GM23338 (cell line): Measurements from ENCODE around the gene TSPO2. TPM values are rescaled to one million over a fixed set of nuclear protein-coding genes. Genes with fewer than 3 reads are reported as not detected.

Experiments
- ATAC-seq: fragments of 200-7000 bp; cut with Tn5 transposase; 3 replicates; pipeline ENCODE4 v1.9.1; 2020
- DNase-seq: peaks from one replicate; pipeline ENCODE4 v3.0.0-alpha.2; 2015; ENCODE audit warnings: low spot score
- H2AFZ ChIP-seq: fragments of 200-600 bp; sonication (generic); 2 replicates; pipeline ENCODE4 v1.8.0; 2016; ENCODE audit warnings: antibody characterized with exemption, mild to moderate bottlenecking, moderate library complexity
- H3F3A ChIP-seq: fragments of 200-600 bp; sonication (generic); replicated peaks from 2 replicates; pipeline ENCODE4 v1.8.0; 2017; ENCODE audit warnings: antibody characterized with exemption, mixed run types, low read depth
- H3K27ac ChIP-seq: fragments of 200-600 bp; sonication (generic); 2 replicates; pipeline ENCODE4 v1.6.1; 2016; ENCODE audit warnings: low read depth
- H3K27me3 ChIP-seq: fragments of 200-600 bp; sonication (generic); 2 replicates; pipeline ENCODE4 v1.8.0; 2016; ENCODE audit warnings: mild to moderate bottlenecking, mixed run types, moderate library complexity; ENCODE audit not compliant: insufficient read depth
- H3K36me3 ChIP-seq: fragments of 200-600 bp; sonication (generic); 2 replicates; pipeline ENCODE4 v1.8.0; 2016; ENCODE audit warnings: mild to moderate bottlenecking; ENCODE audit not compliant: insufficient read depth
- H3K4me1 ChIP-seq: fragments of 200-600 bp; sonication (generic); 2 replicates; pipeline ENCODE4 v1.8.0; 2016; ENCODE audit warnings: mild to moderate bottlenecking, moderate library complexity; ENCODE audit not compliant: insufficient read depth
- H3K4me2 ChIP-seq: fragments of 200-600 bp; sonication (generic); 2 replicates; pipeline ENCODE4 v1.7.1; 2017; ENCODE audit warnings: mixed run types
- H3K4me3 ChIP-seq: fragments of 200-600 bp; sonication (generic); 2 replicates; pipeline ENCODE4 v1.6.1; 2016; ENCODE audit warnings: mixed run types
- H3K79me2 ChIP-seq: fragments of 200-600 bp; sonication (generic); replicated peaks from 2 replicates; pipeline ENCODE4 v1.8.0; 2017; ENCODE audit warnings: mild to moderate bottlenecking; ENCODE audit not compliant: insufficient read depth
- H3K9me2 ChIP-seq: fragments of 200-600 bp; sonication (generic); 2 replicates; pipeline ENCODE4 v1.8.0; 2017; ENCODE audit not compliant: insufficient read depth
- H4K20me1 ChIP-seq: fragments of 200-600 bp; sonication (generic); replicated peaks from 2 replicates; pipeline ENCODE4 v1.8.0; 2017; ENCODE audit warnings: mild to moderate bottlenecking; ENCODE audit not compliant: insufficient read depth
- H3K27ac Mint-ChIP-seq: 2 replicates; pipeline ENCODE4 v1.8.0; 2020; ENCODE audit warnings: inconsistent platforms, mild to moderate bottlenecking, moderate library complexity, mixed read lengths
- H3K27me3 Mint-ChIP-seq: 3 replicates; pipeline ENCODE4 v1.8.0; 2022; ENCODE audit warnings: low read depth, mild to moderate bottlenecking, moderate library complexity, mixed read lengths, inconsistent platforms; ENCODE audit not compliant: insufficient read depth, poor library complexity
- H3K36me3 Mint-ChIP-seq: 3 replicates; pipeline ENCODE4 v1.8.0; 2021; ENCODE audit warnings: low read depth, mild to moderate bottlenecking, inconsistent platforms, moderate library complexity, mixed read lengths
- H3K4me1 Mint-ChIP-seq: 3 replicates; pipeline ENCODE4 v1.8.0; 2020; ENCODE audit warnings: mild to moderate bottlenecking, inconsistent platforms, mixed read lengths
- H3K4me3 Mint-ChIP-seq: 3 replicates; pipeline ENCODE4 v1.8.0; 2021; ENCODE audit warnings: moderate library complexity, mild to moderate bottlenecking, inconsistent platforms, mixed read lengths
- H3K9me3 Mint-ChIP-seq: 3 replicates; pipeline ENCODE4 v1.8.0; 2020; ENCODE audit warnings: moderate library complexity, mild to moderate bottlenecking, inconsistent platforms, mixed read lengths
- CREB1 ChIP-seq: fragments of 250-450 bp; sonication (Bioruptor Pico); IDR thresholded peaks from 2 replicates; pipeline ENCODE4 v1.5.0; 2020; ENCODE audit warnings: low read depth, mild to moderate bottlenecking, moderate library complexity
- CTCF ChIP-seq, 2 experiments: fragments of 200-600 bp in 1 of 2; sonication (generic) in 1 of 2; conservative IDR thresholded peaks; 2 replicates each; pipeline versions ENCODE4 v1.5.1 to v1.6.1; 2016 to 2017; ENCODE audit warnings: antibody characterized with exemption in 2 of 2, low read depth in 2 of 2, mild to moderate bottlenecking in 2 of 2, moderate library complexity in 1 of 2
- EZH2 ChIP-seq: fragments of 200-600 bp; sonication (generic); IDR thresholded peaks from one replicate; pipeline ENCODE4 v1.8.0; 2017; ENCODE audit warnings: antibody characterized with exemption, mild to moderate bottlenecking, low read depth; ENCODE audit not compliant: unreplicated experiment
- EZH2phosphoT487 ChIP-seq: fragments of 200-600 bp; sonication (generic); IDR thresholded peaks from one replicate; pipeline ENCODE4 v1.8.1; 2018; ENCODE audit warnings: antibody characterized with exemption; ENCODE audit not compliant: unreplicated experiment
- POLR2AphosphoS5 ChIP-seq: IDR thresholded peaks from 2 replicates; pipeline ENCODE4 v1.6.1; 2016; ENCODE audit warnings: antibody characterized with exemption, low read depth
- ZNF114 ChIP-seq: fragments of 250-450 bp; sonication (Bioruptor Pico); IDR thresholded peaks from 2 replicates; pipeline ENCODE4 v1.5.0; 2020; ENCODE audit warnings: mild to moderate bottlenecking, moderate library complexity
- ZNF462 ChIP-seq: fragments of 250-450 bp; sonication (Bioruptor Pico); IDR thresholded peaks from 2 replicates; pipeline ENCODE4 v1.5.0; 2020; ENCODE audit warnings: mild to moderate bottlenecking, moderate library complexity
- polyA plus RNA-seq: library from polyadenylated mRNA; unstranded; fragments of >200 nt; fragmentation: Nextera tagmentation; extraction: Ambion mirVana; gene quantifications from 2 replicates; pipeline ENCODE4 v1.2.1, GENCODE V29; 2016
- total RNA-seq: library from RNA; depleted of rRNA; stranded (reverse); fragments of >200 nt; shearing (Covaris generic); gene quantifications from 2 replicates; pipeline ENCODE4 v1.2.3, GENCODE V29; 2014

The TSPO2 gene
- total and polyA plus RNA-seq, 2 experiments from 2014 or later: 0.31 TPM; not detected in 1

- TF ChIP-seq ZNF462 (CRISPR knock-in tag): peak; percentile 98
- peak; percentile 50 for TF ChIP-seq CREB1 (CRISPR knock-in tag)
Observed at GRCh38 chr6:40997234-40997957, 44.9 kb upstream of the TSPO2 start (continued).

GRCh38 chr6:40998661-40999060 lies 43.6 kb upstream of the TSPO2 start:
- H3K9me2 ChIP-seq: peaks cover 12% of the 10 kb centered on the region
- peak overlapping the region; percentile 41; the same call in 1 of the 2 replicates for H3K4me2 ChIP-seq
- no peak overlapping the region for H3K4me3 ChIP-seq
- no peaks in the 10 kb centered on the region for H3K36me3 ChIP-seq
- H3K27me3 ChIP-seq: no peaks in the 10 kb centered on the region
- Mint-ChIP-seq H3K27ac (no peak overlapping the region), H3K36me3 (no peaks in the 10 kb centered on the region; the same call in 2 of the 3 replicates), H3K4me3 (no peak overlapping the region), H3K4me1 (peaks cover 57% of the 10 kb centered on the region), H3K9me3 (no peaks in the 10 kb centered on the region; the same call in 2 of the 3 replicates), H3K27me3 (peaks cover 12% of the 10 kb centered on the region)
- H3F3A ChIP-seq: peaks cover 9% of the 10 kb centered on the region
- H3K4me1 ChIP-seq: peaks cover 41% of the 10 kb centered on the region
- ATAC-seq (no peak), DNase-seq (no peak)
- no peak overlapping the region for H2AFZ ChIP-seq
- H3K79me2 ChIP-seq: no peaks in the 10 kb centered on the region
- no peak overlapping the region for H3K27ac ChIP-seq
- H4K20me1 ChIP-seq: no peaks in the 10 kb centered on the region
- no peak for TF ChIP-seq EZH2
- TF ChIP-seq CREB1 (CRISPR knock-in tag): no peak
- TF ChIP-seq ZNF114 (CRISPR knock-in tag): no peak
- no peak for TF ChIP-seq EZH2phosphoT487
- no peak for TF ChIP-seq CTCF (conservative IDR thresholded peaks at IDR 0.05; ENCODE audit: low read depth in 2 of 2)
- TF ChIP-seq POLR2AphosphoS5: no peak
